ELF-1 (cell line): Measurements from ENCODE around the gene SLC22A15.
A peak's percentile ranks its signal among the peaks of the same experiment; 100 is the strongest.
"Not testable (repeated sequence)": the region's sequence is repeated elsewhere in the genome, so short reads cannot be mapped to it uniquely, and the experiment has no call there.

ENCODE experiments used
- DNase-seq: peaks from one replicate; pipeline ENCODE4 v3.0.0-alpha.2; 2016; ENCODE audit warnings: low read depth, low spot score

The SLC22A15 gene

DNA sequence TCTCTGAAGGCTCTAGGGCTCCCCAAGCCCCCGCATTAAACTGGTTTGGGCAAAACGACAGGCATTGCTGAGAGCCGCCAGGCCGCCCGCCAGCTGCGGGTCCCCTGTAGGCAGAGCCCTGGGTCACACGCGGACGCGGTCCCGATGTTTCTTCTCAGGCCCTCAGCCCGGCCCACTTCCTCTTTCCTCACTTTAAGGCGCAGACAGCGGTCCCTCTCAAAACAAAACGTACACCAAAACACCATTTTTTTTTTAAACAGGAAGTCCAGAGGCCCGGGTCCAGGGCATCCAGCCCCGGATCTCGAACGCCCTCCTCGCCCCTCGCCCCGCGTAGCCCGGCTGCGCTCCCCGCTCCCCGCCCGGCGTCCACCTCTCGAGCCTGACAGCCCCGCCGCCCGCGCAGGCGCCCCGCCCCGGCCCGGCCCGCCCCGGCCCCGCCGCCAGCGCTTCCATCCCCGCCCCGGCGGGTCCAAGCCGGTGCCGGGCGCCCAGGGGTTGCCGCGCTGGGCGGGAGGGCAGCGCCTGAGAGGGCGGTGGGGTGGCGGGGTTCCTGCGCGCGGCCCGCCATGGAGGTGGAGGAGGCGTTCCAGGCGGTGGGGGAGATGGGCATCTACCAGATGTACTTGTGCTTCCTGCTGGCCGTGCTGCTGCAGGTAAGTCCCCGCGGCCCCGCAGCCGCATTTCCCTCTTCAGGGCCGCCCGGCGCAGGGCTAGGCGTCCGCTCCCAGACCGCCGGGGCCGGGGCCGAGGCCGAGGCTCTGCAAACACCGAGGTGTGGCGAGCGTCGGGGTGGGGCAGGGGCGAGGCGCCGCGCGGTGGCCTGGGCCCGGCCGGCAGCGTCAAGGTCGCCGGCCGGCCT, at the start of gene SLC22A15:
Gene SLC22A15 (plus strand): TSS at position 452 of the 859 bp plus-strand sequence. CDS start 115 bp downstream, at position 567.
- peak; percentile 71 for DNase-seq

DNA sequence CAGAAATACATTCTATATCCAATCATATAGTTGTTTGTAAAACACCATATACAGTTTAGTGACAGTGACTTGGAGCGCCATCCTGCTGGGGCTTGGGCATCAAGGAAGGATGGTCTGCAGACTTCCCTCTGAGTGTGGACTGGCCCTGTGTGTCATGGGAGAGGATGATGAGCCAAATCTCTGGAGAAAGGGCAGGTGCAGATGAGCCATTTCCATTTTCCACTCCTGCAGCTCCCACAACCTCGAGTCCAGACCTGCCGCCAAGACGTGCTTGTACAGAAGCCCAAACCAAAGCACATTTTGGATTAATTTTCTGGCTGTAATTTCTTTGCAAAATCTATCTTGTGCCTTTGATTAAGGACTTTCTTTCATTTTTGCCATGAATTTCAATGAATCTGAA, 48.3 kb upstream of the SLC22A15 start:
- no peak for DNase-seq

DNA sequence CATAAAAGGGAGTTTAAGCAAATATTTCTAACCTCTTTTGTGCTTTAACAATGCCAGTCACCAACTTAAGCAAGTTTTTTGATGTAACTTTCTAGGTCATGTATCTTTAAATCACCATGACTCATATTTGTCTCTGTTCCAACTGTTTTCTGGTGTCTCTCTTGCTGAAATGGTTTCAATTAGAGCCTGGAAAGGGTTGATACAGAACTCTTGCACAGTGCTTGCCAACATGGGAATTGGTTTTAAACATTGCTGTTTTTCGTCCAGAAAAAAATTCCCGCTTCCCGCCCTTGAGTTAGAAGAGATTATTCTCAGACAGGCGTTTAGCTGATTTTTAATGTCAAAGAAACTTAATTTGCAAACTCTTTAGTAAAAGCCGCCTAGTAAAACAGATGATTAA, 46.4 kb upstream of the SLC22A15 start:
- DNase-seq = no peak

GRCh38 chr1:115933625-115934024, 42.7 kb upstream of the SLC22A15 start:
- DNase-seq = no peak

DNA sequence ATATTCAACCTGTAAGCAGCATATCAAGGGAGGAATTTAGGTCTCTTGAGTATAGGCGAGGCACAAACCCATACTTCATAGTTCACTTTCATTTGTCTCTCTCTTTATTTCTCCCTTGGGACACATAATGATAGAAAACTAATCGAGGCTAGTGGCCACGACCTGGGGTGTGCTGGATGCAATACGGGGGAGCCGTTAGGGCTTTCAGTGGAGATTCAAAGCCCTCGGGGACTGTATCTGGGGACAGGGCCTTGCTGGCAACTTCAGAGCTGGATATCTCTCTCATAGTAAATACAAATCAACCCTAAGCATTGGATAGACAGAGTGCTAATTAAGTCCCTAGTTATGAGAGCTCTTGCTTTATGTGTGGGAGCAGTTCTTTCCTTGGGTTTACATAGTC, 36.9 kb upstream of the SLC22A15 start:
- DNase-seq = no peak

GRCh38 chr1:115946116-115946515, 30.2 kb upstream of the SLC22A15 start:
- DNase-seq = no peak

DNA sequence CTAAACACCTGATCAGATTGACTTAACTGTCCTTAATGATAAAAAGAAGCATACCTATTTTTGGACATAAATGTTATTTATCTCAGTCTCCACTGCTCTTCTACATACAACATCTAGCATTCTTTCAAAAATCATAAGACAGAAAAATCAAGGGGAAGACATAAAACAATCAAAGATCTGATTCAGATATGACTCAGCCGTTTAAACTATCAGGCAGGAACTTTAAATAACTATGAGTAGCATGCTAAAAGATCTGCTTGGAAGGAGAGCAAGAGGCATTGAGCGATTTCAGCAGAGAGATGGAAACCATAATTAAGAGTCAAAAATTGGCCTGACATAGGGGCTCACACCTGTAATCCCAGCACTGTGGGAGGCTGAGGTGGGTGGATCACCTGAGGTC, 27.2 kb upstream of the SLC22A15 start:
- DNase-seq = no peak

- DNase-seq = no peak
Measured at GRCh38 chr1:115951560-115951959, 24.8 kb upstream of the SLC22A15 start.

GRCh38 chr1:115952547-115952946, 23.8 kb upstream of the SLC22A15 start:
- no peak for DNase-seq

GRCh38 chr1:115953180-115953579, 23.1 kb upstream of the SLC22A15 start:
- DNase-seq = no peak

DNA sequence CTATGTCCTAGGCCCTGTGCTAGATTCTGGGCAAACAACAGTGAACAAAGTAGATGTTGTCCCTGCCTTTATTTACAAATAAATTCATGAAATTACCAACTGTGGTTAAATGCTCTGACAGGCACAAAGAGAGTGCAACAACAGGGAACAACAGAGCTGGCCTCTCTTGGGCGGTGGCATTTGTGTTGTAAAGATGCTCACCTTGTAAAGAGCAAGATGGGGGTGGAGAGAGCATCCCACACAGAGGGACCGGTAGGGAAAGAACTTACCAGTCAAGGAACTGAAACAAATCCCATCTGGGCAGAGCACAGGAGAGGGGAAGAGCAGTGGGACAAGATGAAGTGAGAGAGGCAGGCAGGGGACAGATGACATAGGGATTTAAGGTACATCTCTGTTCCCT, 21.6 kb upstream of the SLC22A15 start:
- DNase-seq = no peak

GRCh38 chr1:115955228-115955627, 21.1 kb upstream of the SLC22A15 start:
- no peak for DNase-seq

- no peak for DNase-seq
Measured at GRCh38 chr1:115958866-115959265, 17.4 kb upstream of the SLC22A15 start.

GRCh38 chr1:115969509-115969908, 6.8 kb upstream of the SLC22A15 start:
- peak; percentile 89 for DNase-seq

- not testable (repeated sequence) for DNase-seq
Measured at GRCh38 chr1:115971778-115972177, 4.5 kb upstream of the SLC22A15 start.

GRCh38 chr1:115973154-115973553, 3.2 kb upstream of the SLC22A15 start:
- no peak for DNase-seq

- no peak for DNase-seq
Measured at GRCh38 chr1:115975569-115976061, 698 bp upstream of the SLC22A15 start.

- DNase-seq = no peak
Measured at GRCh38 chr1:115976921-115977498, 697 bp downstream of the SLC22A15 start.

DNA sequence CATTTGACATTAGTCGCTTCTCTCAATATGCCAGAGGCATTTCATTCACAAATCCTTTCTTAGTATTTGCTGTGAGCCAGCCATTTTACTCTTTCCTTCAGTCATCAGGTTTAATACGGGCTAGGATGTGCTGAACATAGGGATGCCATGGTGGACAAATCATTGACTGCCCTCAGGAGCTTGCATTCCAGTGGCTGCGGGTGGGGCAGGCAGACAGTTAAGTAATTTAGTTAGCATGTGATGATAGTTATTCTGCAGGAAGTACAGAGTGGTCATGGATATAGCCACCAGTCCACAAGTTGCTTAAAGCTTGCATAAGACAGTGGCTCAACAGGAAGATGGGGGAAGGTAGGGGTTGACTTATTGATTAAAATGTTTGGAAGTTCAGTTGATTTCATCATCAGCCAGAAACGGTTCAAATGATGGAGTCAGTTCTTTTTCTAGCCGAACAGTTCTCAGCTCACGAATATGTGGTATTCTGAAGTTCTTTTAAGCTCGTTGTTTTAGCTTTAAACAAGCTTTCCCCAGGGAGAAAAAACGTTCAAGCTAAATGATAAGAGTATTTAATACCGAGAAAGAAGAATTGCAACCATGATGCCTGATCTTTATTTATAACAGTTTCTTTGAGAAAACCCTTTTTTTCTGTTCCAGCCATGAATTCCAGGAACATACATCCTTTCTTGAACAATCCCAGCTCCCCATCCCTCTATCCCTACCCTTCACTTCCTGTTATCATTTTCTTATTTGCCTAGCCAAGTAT, 1.4 kb downstream of the SLC22A15 start:
- peak; percentile 6 for DNase-seq

GRCh38 chr1:115978292-115978941, 2.1 kb downstream of the SLC22A15 start:
- no peak for DNase-seq

DNA sequence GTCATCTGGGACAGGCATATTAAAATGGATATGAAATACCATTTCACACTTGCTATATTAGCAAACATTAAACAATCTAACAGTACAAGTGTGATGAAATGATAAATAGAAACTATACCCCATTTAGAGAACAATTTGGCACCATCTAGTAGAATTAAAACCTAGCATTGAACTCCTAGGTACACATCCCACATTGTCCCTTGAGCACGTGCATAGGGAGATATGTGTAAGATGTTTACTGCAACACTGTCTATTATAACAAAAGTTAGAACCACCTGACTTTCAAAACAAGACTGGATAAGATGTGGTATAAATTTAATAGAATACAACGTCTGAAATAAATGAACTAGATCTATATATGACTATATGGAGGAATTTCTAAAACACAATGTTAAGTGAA, 3.8 kb downstream of the SLC22A15 start:
- DNase-seq = no peak
